BE2C (cell line): Measurements from ENCODE around the gene GLT8D2. TPM values are rescaled to one million over a fixed set of nuclear protein-coding genes. Genes with fewer than 3 reads are reported as not detected.

Experiments
- DNase-seq: peaks from one replicate; pipeline ENCODE4 v3.0.0-alpha.2; 2020
- H3K27me3 ChIP-seq: fragments of 250-450 bp; sonication (Bioruptor Pico); 2 replicates; pipeline ENCODE4 v1.5.1; 2020; ENCODE audit warnings: mild to moderate bottlenecking
- H3K36me3 ChIP-seq: fragments of 250-450 bp; sonication (Bioruptor Pico); 2 replicates; pipeline ENCODE4 v1.5.1; 2020; ENCODE audit warnings: mild to moderate bottlenecking
- H3K4me1 ChIP-seq: fragments of 250-450 bp; sonication (Bioruptor Pico); 2 replicates; pipeline ENCODE4 v1.5.1; 2020
- H3K4me3 ChIP-seq: 2 replicates; pipeline ENCODE4 v1.5.1; 2011; ENCODE audit warnings: low read depth, low read length
- H3K9me3 ChIP-seq: fragments of 250-450 bp; sonication (Bioruptor Pico); 2 replicates; pipeline ENCODE4 v1.5.1; 2020
- CTCF ChIP-seq: IDR thresholded peaks from 2 replicates; pipeline ENCODE4 v1.5.1; 2012; ENCODE audit warnings: mild to moderate bottlenecking, low read depth, low read length
- polyA plus RNA-seq: library from polyadenylated mRNA; unstranded; fragments of >200 nt; gene quantifications from one replicate; pipeline ENCODE4 v1.2.1, GENCODE V29; 2012; ENCODE audit warnings: low read depth, missing spikeins; ENCODE audit not compliant: insufficient read length, insufficient read depth

Gene GLT8D2
- polyA plus RNA-seq, result 0.52 TPM

DNA sequence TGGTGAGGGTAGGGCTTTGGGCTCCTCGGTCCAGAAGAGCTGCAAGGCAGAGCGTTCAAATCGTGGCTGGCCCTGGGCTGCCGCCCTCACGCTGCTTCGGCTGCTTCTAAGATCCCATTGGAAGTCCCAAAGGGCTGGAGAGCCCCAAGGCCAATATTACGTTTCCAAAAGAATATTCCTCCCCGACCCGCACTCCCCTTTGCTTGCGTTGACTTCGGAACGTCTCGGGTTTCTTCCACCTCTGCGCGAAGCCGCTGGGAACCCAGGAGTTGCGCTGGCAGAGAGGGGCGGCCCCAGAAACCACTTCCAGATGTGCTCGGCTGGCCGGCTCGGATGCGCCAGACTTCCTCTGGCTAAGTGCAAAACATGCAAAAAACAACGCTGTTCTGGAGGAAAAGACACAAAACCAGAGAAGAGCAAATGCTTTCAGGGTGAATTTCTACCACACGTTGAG lies at the start of gene GLT8D2:
TSS of gene GLT8D2 (minus strand) at position 285 of the 454 bp plus-strand sequence. CDS start 30,539 bp downstream, outside the sequence.
- no peak for TF ChIP-seq CTCF
- Histone ChIP-seq H3K4me3 (peak within 1 kb of the TSS; percentile 41), H3K27me3 (peaks cover 3% of the 10 kb centered on the region; the same call in 1 of the 2 replicates), H3K9me3 (no peaks in the 10 kb centered on the region), H3K36me3 (no peaks in the 10 kb centered on the region), H3K4me1 (peaks cover 3% of the 10 kb centered on the region; the same call in 1 of the 2 replicates)
- peak; percentile 56 for DNase-seq

GRCh38 chr12:104097954-104098353 lies 48.0 kb upstream of the GLT8D2 start:
- Histone ChIP-seq H3K4me1 (no peaks in the 10 kb centered on the region), H3K36me3 (peaks cover 59% of the 10 kb centered on the region), H3K9me3 (no peaks in the 10 kb centered on the region), H3K4me3 (no peak overlapping the region), H3K27me3 (no peaks in the 10 kb centered on the region)
- DNase-seq, result no peak
- no peak for TF ChIP-seq CTCF

- Histone ChIP-seq H3K27me3 (no peaks in the 10 kb centered on the region), H3K36me3 (peaks cover 50% of the 10 kb centered on the region), H3K9me3 (no peaks in the 10 kb centered on the region), H3K4me3 (no peak overlapping the region), H3K4me1 (no peaks in the 10 kb centered on the region)
- DNase-seq, result no peak
- no peak for TF ChIP-seq CTCF
Observed at GRCh38 chr12:104095289-104095688, 45.3 kb upstream of the GLT8D2 start.

- Histone ChIP-seq H3K9me3 (no peaks in the 10 kb centered on the region), H3K27me3 (no peaks in the 10 kb centered on the region), H3K4me1 (no peaks in the 10 kb centered on the region), H3K4me3 (no peak overlapping the region), H3K36me3 (peaks cover 47% of the 10 kb centered on the region)
- no peak for DNase-seq
- no peak for TF ChIP-seq CTCF
Observed at GRCh38 chr12:104094284-104094683, 44.3 kb upstream of the GLT8D2 start.

DNA sequence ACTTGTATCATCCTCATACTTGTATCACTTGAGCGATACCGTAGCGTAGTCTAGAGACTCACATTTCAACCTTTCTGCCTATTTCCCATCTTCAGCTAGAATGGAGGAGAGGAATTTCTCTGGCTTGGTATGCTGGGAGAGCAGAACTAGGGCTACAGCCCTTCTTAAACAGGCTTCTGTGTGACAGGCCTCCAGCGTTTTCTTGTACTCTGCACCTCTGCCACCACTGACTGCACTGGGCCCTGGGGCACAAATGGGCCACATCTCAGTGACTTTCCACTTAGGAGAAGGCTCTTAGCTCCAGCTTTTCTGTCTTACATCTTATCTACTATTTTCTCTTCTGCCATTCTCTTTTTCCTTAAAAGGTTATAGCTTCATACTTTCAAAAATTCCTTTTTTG lies 41.1 kb upstream of the GLT8D2 start:
- Histone ChIP-seq H3K4me1 (no peaks in the 10 kb centered on the region), H3K9me3 (no peaks in the 10 kb centered on the region), H3K4me3 (no peak overlapping the region), H3K36me3 (peaks cover 39% of the 10 kb centered on the region), H3K27me3 (no peaks in the 10 kb centered on the region)
- TF ChIP-seq CTCF, result no peak
- no peak for DNase-seq

GRCh38 chr12:104090685-104091084 lies 40.7 kb upstream of the GLT8D2 start:
- no peaks in the 10 kb centered on the region for H3K4me1 ChIP-seq
- H3K36me3 ChIP-seq, result peaks cover 39% of the 10 kb centered on the region
- H3K27me3 ChIP-seq, result no peaks in the 10 kb centered on the region
- no peaks in the 10 kb centered on the region for H3K9me3 ChIP-seq
- H3K4me3 ChIP-seq, result no peak overlapping the region
- DNase-seq, result no peak
- no peak for TF ChIP-seq CTCF
